22Rv1 (cell line): ENCODE measurements around the gene CEP89.
"Not testable (repeated sequence)": the region's sequence is repeated elsewhere in the genome, so short reads cannot be mapped to it uniquely, and the experiment has no call there.

ENCODE experiments used
- CTCF ChIP-seq: fragments of 450-650 bp; IDR thresholded peaks from 2 replicates; pipeline ENCODE4 v1.5.1; 2017; ENCODE audit warnings: mild to moderate bottlenecking
- ZFX ChIP-seq: fragments of 450-650 bp; IDR thresholded peaks from 2 replicates; pipeline ENCODE4 v1.6.1; 2017; ENCODE audit warnings: antibody characterized with exemption, borderline replicate concordance

- TF ChIP-seq CTCF, ZFX: not testable (repeated sequence)
Observed at GRCh38 chr19:33002126-33002865, 30.5 kb upstream of the CEP89 start.
